Measurements from ENCODE around the gene ACADVL. TPM values are rescaled to one million over a fixed set of nuclear protein-coding genes. Genes with fewer than 3 reads are reported as not detected.
A peak's percentile ranks its signal among the peaks of the same experiment; 100 is the strongest.

The ACADVL gene
- total RNA-seq, 1 experiment from 2014 or later: 305 TPM

DNA sequence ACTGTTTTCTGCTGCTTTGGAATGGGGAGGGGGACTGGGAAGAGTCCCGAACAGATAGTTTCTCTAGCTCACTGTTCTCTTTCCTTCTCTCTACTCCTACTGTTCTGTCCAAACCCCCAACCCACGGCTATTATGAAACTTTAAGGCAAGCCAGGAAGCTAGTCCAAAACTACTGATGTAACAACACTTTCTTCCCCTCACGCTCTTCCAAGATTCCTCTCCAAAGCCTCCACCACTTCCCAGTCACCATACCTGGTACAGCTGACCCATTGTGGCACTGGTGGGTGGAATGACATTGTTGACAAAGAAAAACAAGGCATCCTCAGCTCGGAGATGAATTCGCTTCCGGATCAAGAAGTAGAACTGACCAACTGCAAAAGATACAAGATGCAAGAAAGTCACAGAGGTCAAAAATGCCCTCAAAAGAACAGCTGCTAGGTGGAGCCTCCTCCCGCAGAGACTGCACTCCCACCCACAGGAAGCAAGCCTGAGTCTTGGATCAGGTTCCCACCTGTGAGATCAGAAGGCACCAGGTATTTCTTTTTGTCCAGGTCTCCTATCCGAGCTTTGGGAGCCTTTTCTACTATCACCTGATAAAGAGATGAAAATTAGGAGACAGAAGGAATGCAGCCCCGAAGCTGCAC is 21.5 kb downstream of the ACADVL start:
- BruUV-seq (replicated peaks): no TSS peak
- TF ChIP-seq SIN3A (IDR thresholded peaks at IDR 0.05; ENCODE audit: borderline replicate concordance, insufficient read depth, low read depth, low read length) (no peak), TCF7L2 (IDR thresholded peaks at IDR 0.05; ENCODE audit: low read depth, low read length) (no peak), POLR2AphosphoS5 (IDR thresholded peaks at IDR 0.05; ENCODE audit: low read depth, low read length) (no peak)
- TF ChIP-seq, protein P1, sequence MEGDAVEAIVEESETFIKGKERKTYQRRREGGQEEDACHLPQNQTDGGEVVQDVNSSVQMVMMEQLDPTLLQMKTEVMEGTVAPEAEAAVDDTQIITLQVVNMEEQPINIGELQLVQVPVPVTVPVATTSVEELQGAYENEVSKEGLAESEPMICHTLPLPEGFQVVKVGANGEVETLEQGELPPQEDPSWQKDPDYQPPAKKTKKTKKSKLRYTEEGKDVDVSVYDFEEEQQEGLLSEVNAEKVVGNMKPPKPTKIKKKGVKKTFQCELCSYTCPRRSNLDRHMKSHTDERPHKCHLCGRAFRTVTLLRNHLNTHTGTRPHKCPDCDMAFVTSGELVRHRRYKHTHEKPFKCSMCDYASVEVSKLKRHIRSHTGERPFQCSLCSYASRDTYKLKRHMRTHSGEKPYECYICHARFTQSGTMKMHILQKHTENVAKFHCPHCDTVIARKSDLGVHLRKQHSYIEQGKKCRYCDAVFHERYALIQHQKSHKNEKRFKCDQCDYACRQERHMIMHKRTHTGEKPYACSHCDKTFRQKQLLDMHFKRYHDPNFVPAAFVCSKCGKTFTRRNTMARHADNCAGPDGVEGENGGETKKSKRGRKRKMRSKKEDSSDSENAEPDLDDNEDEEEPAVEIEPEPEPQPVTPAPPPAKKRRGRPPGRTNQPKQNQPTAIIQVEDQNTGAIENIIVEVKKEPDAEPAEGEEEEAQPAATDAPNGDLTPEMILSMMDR (IDR thresholded peaks at IDR 0.05): no peak
- TF ChIP-seq, protein P2, sequence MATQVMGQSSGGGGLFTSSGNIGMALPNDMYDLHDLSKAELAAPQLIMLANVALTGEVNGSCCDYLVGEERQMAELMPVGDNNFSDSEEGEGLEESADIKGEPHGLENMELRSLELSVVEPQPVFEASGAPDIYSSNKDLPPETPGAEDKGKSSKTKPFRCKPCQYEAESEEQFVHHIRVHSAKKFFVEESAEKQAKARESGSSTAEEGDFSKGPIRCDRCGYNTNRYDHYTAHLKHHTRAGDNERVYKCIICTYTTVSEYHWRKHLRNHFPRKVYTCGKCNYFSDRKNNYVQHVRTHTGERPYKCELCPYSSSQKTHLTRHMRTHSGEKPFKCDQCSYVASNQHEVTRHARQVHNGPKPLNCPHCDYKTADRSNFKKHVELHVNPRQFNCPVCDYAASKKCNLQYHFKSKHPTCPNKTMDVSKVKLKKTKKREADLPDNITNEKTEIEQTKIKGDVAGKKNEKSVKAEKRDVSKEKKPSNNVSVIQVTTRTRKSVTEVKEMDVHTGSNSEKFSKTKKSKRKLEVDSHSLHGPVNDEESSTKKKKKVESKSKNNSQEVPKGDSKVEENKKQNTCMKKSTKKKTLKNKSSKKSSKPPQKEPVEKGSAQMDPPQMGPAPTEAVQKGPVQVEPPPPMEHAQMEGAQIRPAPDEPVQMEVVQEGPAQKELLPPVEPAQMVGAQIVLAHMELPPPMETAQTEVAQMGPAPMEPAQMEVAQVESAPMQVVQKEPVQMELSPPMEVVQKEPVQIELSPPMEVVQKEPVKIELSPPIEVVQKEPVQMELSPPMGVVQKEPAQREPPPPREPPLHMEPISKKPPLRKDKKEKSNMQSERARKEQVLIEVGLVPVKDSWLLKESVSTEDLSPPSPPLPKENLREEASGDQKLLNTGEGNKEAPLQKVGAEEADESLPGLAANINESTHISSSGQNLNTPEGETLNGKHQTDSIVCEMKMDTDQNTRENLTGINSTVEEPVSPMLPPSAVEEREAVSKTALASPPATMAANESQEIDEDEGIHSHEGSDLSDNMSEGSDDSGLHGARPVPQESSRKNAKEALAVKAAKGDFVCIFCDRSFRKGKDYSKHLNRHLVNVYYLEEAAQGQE (IDR thresholded peaks at IDR 0.05; ENCODE audit: insufficient read depth in 1 of 2, low read depth in 2 of 2, low read length in 1 of 2): no peak
- Histone ChIP-seq H3K27me3 (ENCODE audit: control insufficient read depth, insufficient read depth, low read length) (no peaks in the 10 kb centered on the region), H3K4me3 (ENCODE audit: low read depth in 2 of 2, low read length in 2 of 2) (peak overlapping the region; percentile 87 to 92), H3K27ac (ENCODE audit: low read length) (peak overlapping the region; percentile 99), H3K36me3 (ENCODE audit: control insufficient read depth, insufficient read depth, low read length) (peaks cover 10% of the 10 kb centered on the region), H3K4me1 (ENCODE audit: control insufficient read depth, insufficient read depth, low read length) (peaks cover 26% of the 10 kb centered on the region), H3K9me3 (ENCODE audit: control insufficient read depth, insufficient read depth, low read depth, low read length) (no peaks in the 10 kb centered on the region)
- POLR2A ChIA-PET: no interaction called here
- DNase-seq (ENCODE audit: low read depth, low spot score) (no peak), ATAC-seq (no peak)
- CTCF ChIA-PET: no interaction called here
- intact Hi-C loops (cut with micrococcal nuclease; ENCODE audit: unreplicated experiment): no loop called here
- in situ Hi-C loops (cut with HindIII; ENCODE audit: low pct_unique_long_range_greater_than_20kb, low sequenced_read_pairs): no loop called here

DNA sequence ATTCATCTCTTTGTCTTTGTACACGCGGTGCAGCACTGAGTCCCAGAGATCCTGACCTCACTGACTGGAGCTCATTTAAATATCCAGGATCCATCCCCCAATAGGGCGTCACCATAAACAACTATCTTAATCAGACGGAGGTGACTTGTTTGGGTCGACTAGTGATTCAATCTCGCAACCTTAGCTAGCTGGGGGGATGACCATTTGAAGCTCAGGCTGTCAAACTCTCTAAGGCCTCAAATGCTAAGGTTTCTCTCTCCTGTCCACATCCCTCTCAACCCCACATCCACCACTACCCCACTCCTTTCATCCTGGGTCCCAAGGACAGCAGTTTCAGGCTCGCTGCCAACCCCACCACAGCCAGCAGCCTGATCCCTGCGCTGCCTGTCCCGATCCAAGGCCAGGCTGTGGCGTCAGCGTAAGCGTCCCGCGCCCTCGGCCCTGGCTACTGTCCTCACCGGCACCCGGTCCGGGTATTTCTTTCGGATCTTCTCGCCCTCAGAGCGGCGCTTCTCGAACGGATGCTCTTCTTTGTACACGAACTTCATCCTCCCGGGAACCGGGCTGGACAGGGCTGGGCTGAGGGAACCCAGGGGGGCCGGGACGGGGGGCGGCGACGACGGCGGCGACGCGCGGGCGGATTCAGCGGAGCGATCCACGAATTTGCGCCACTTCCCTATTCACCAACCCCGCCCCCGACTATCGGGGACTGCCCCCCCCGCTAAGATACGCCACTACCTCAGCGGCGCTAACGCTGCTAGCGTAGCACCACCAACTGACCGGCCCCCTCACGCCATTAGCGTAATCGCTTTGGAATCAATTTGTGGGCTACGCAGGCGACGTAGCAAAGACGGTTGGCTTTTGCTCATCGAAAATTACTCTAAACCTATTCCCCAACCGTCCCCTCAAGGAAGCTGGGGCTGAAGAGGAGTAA is 22.3 kb downstream of the ACADVL start, which contains the start of gene GABARAP:
GABARAP (minus strand) TSS at position 667 of the 934 bp plus-strand sequence; CDS start at position 548, 119 bp downstream.
- ATAC-seq: peak; percentile 13
- H3K4me3 ChIP-seq (ENCODE audit: low read depth in 2 of 2, low read length in 2 of 2): peak within 1 kb of the TSS; percentile 87 to 92
- H3K9me3 ChIP-seq (ENCODE audit: control insufficient read depth, insufficient read depth, low read depth, low read length): no peaks in the 10 kb centered on the region
- TF ChIP-seq SIN3A (IDR thresholded peaks at IDR 0.05; ENCODE audit: borderline replicate concordance, insufficient read depth, low read depth, low read length) (no peak), POLR2AphosphoS5 (IDR thresholded peaks at IDR 0.05; ENCODE audit: low read depth, low read length) (no peak; the same call in 1 of the 2 replicates), TCF7L2 (IDR thresholded peaks at IDR 0.05; ENCODE audit: low read depth, low read length) (no peak)
- TF ChIP-seq, protein P2 (IDR thresholded peaks at IDR 0.05; ENCODE audit: insufficient read depth in 1 of 2, low read depth in 2 of 2, low read length in 1 of 2): no peak
- TF ChIP-seq, protein P1 (IDR thresholded peaks at IDR 0.05): no peak
- in situ Hi-C loops (cut with HindIII; ENCODE audit: low pct_unique_long_range_greater_than_20kb, low sequenced_read_pairs) (no loop called here), intact Hi-C loops (cut with micrococcal nuclease; ENCODE audit: unreplicated experiment) (no loop called here)
- ChIA-PET POLR2A (no interaction called here), CTCF (interaction anchor here (0.7 kb wide), 1 partner anchor 206 kb away, joined by 3 read pairs; no protein-coding TSS in a partner anchor)
- H3K4me1 ChIP-seq (ENCODE audit: control insufficient read depth, insufficient read depth, low read length): peaks cover 18% of the 10 kb centered on the region
- H3K27me3 ChIP-seq (ENCODE audit: control insufficient read depth, insufficient read depth, low read length): no peaks in the 10 kb centered on the region
- H3K27ac ChIP-seq (ENCODE audit: low read length): peak within 1 kb of the TSS; percentile 99
- DNase-seq (ENCODE audit: low read depth, low spot score): peak; percentile 74
- H3K36me3 ChIP-seq (ENCODE audit: control insufficient read depth, insufficient read depth, low read length): peaks cover 11% of the 10 kb centered on the region
- no TSS peak for BruUV-seq (replicated peaks)
